Dermis microvascular lymphatic vessel endothelial cell (primary cell): ENCODE data around the gene SLC38A7. TPM values are rescaled to one million over a fixed set of nuclear protein-coding genes. Genes with fewer than 3 reads are reported as not detected.
A peak's percentile ranks its signal among the peaks of the same experiment; 100 is the strongest.
"Not testable (repeated sequence)": the region's sequence is repeated elsewhere in the genome, so short reads cannot be mapped to it uniquely, and the experiment has no call there.

Experiments used
- DNase-seq, 2 donors: peaks; one replicate each; pipeline versions ENCODE4 v3.0.0 to v3.0.0-alpha.2; 2010; ENCODE audit warnings: low read depth in 2 of 2
- total RNA-seq: library from RNA; depleted of rRNA; stranded (reverse); fragments of >200 nt; gene quantifications from 2 replicates; pipeline ENCODE4 v1.2.1, GENCODE V29; 2014

SLC38A7 gene
- total RNA-seq, 1 donor from 2014 or later: 20.9 TPM

DNA sequence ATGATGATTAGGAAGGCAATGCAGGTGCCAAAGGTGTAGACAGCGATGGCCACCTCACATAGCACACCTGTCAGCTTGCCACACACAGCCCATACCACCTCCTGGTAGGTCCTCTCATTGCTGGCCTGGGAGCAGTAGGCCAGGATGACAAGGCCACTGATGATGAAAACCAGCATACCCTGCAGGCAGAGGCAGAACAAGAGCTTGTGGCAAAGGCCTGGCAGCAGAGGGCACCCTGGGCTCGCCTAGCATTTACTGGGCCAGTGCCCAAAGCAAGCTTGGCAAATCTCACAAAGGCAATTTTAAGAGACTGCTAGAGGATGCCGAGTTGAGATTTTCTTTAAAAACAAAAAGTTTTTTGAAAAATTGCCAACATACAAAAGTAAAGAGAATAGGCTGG is 5.9 kb downstream of the SLC38A7 start:
- DNase-seq: peak in 1 of 2 donors; percentile 24

DNA sequence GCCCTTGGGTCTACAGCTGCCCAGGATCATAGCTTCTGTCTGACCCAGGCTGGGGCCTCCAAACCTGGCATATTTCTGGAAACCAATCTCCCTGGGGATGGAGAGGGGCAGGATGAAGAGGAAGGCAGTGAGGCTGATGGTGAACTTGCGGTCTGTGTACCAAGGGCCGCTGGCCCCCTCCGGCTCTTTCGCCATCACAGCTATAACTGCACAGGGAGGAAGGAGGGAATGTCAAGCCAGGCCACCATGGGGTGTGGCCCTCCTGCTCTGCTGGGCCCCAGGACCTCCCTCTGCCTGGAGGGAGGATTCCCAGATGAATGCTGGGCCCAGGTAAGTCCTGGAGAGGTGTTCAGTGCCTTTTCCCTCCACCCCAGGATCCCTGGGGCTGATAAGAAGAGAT is 6.3 kb downstream of the SLC38A7 start:
- no peak for DNase-seq

DNA sequence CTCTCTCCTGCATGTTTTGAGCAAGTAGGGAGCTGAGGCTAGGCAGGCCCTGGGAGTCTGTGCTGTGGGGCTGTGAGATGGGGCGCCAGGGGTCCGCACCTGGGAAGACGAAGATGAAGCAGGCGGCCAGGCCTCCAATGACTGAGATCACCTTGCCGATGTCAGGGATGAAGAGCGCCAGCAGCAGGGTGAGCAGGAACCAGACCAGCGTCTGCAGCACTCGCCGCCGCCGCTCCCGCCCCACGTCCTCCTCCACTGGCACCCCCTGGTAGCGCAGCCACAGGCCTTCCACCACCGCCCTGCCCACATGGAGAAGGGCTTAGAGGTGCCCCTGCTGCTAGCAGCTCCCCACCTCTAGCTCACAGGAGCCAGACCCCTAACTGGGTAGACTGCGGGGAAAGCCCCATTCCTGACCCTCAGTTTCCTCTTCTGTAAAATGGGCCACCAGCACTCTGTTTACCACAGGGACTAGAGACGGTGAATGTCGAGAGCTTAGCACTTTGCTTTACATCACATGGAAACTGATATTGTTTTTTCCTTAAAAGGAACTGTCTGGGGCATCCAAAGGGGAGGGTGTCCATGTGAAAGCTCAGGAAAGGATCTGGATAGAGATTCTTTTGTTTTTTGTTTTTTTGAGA is 13.5 kb downstream of the SLC38A7 start:
- DNase-seq: no peak

DNA sequence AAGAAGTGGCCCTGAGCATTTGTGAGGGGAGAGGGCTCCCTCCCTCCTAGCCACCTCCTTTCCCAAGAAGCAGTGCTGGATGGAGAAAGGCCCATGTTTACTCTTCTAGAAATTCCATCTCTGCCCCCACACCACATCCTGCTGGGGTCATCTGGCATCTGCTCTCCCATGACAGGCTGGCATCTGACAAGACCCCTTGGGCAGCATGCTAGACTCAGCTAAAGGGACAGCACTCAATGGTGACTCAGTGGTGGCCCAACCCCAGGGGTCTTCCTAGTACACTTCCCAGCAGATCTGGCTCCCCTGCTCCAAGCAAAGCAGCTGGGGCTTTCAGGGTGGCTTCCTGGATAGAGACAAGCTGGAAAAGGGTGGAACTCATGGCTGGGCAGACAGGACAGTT is 14.4 kb downstream of the SLC38A7 start:
- DNase-seq: no peak

DNA sequence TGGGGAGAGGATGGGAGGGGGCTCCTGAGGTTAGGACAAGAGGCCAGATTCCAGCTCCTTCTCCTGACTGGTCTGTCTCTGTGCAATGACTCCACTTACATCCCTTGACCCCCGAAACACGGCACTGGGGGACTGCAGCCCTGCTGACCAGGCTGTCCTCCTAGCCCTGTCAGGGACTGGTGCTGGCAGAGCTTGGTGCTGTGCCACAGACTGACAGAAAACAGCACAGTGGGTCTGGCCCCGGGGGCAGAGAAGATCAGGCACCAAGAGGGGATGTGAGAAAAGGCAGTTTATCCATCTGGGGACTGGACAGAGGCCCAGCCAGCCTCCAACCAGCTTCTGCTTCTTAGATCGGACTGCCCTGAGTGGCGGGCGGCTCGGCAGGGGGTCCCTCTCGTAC is 19.4 kb downstream of the SLC38A7 start:
- DNase-seq: no peak

DNA sequence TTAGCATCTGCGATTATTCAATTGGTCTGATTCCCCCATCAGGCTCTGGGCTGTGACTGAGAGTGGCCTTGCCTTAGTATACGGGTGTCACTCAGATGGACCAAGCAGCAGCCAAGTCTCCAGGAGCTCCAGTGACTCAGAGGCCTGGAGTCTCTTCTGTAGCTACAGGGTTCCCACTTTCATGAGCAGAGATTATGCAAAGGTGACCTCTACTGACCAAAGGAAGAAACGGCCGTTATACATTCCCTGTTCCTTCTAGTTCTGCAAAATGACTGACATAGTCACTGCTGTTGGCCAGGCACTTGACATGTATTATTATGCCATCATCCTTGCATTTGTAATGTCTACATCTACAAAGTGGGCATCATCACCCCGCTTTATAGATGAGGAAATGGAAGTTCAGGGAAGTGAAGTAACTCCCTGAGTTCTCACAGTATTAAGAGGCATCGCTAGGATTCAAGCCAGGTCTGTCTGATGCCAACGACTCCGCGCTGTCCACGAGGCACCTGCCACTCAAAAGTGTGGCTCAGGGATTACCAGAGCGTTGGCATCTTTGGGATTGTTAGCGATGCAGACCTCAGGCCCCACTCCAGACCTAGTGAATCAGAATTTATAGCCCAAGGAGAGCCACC is 23.3 kb downstream of the SLC38A7 start:
- peak; percentile 50 to 84 for DNase-seq

DNA sequence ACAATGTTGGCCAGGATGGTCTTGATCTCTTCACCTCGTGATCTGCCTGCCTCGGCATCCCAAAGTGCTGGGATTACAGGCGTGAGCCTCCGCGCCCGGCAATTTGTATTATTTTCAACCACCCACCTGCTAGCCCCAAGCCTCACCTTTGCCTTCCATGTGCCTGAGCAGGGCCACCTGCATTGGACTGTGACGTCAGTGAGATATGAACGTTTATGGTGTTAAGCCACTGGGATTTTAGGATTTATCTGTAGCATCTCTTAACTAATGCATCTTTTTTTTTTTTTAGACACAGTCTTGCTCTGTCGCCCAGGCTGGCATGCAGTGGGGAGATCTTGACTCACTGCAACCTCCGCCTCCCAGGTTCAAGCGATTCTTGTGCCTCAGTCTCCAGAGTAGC is 24.7 kb downstream of the SLC38A7 start:
- not testable (repeated sequence) for DNase-seq

DNA sequence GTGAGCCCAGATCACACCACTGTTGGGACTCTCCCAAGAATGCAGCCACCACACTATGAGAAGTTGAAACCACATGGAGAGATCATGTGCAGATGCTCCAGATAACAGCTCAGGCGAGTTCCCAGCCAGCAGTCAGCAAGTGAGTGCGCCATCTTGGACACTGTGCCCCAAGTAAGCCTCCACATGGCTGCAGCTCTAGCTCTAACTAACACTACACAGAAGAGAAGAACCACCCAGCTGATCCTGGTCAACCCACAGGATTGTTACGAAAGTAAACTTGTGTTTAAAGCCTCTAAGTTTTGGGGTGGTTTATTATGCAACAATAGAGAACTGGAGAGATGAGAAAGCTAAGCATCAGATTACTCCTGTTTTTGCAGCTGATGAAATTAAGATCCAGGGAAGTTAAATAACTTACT is 25.8 kb downstream of the SLC38A7 start:
- no peak for DNase-seq

DNA sequence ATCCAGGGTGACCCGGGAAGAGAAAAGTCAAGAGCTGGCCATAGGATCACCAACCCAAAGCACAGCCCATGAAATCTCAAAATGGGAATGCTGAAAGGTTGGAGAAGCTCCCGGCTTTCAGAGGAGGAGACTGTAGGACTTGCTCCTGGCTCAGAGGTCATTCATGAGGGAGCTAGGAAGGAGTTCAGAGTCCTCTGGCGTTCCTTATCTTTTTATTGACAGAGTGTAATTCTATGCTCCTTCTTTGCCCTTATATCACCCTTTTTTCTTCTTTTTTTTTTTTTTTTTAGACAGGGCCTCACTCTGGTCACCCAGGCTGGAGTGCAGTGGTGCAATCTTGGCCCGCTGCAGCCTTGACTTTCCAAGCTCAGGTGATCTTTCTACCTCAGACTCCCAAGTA is 27.7 kb downstream of the SLC38A7 start:
- no peak for DNase-seq

DNA sequence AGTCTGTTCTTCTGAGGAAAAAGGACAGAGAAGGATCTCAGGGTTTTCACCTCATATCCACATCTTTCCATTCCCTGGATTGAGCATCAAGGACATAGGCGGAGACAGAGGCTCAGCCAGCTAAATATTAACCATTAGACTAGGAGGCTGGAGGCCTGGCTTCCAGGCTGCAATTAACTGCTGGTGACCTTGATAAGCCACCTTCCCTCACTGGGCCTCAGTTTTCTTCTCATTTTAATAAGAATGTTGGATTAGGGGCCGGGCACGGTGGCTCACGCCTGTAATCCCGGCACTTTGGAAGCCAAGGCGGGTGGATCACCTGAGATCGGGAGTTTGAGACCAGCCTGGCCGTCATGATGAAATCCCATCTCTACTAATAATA is 29.4 kb downstream of the SLC38A7 start:
- DNase-seq: no peak

DNA sequence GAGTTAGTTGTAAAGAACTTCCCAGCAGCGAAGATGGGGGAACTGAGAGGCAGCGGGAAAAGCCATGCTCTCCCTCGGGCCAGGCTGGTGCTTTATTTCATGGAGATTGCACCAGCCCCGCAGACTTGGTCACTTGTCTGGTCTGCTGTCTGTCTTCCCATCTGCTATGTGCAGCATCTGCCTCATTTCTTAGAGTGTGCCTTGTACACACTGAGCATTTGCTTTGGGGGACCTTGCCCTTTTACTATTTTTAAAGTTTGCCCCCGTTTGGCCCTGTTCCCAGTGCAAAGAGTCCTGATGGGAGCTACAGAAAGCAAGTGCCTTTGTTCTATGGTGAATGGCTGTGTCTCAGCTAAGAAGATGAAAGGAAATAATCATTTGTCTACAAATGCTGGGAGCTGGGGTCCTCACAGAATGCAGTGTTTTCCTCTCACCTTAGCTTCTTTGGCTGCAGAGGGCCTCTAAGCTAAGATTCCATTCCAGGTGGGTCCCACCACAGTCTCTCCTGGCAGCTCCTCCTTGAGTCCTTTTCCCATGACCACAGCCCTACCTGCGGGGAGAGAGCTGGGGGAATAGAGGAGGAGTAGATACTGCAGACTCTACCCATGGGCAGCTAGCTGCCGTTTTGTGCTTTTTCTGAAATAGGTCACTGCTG is 29.9 kb downstream of the SLC38A7 start:
- DNase-seq: no peak

DNA sequence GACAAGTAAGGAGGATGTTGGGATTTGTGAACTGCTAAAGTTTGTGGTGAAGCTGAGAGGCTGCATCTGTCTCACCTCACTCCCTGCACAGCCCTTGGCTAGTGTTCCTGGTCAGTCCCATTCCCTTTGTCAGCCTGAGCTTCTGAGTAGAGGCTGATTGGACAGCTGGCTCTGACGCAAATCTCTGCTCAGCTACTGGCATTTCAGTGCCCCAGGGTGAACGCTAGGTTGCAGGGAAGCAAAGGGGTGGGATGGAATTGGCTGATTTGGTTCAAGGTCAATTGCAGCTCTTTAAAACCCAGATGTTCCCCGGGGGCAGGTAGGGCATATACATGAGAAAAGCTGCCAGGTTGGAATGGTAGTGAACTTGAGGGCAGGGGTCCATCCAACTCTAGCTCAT is 31.8 kb downstream of the SLC38A7 start:
- DNase-seq: peak in 1 of 2 donors; percentile 10

DNA sequence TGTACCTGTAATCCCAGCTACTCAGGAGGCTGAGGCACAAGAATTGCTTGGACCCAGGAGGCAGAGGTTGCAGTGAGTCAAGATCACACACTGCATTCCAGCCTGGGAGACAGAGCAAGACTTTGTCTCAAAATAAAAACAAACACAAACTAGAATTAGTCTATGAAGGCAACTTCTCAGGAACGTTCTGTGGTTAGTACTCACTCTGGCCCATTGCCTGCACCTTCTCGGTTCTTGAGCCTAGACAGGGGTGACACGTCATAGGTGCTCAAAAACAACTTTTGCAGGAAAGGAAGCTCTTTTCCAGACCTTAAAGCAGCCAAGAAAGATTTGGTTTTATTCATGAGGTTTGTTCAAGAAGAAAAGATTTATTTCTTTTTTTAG is 32.6 kb downstream of the SLC38A7 start:
- DNase-seq: no peak

DNA sequence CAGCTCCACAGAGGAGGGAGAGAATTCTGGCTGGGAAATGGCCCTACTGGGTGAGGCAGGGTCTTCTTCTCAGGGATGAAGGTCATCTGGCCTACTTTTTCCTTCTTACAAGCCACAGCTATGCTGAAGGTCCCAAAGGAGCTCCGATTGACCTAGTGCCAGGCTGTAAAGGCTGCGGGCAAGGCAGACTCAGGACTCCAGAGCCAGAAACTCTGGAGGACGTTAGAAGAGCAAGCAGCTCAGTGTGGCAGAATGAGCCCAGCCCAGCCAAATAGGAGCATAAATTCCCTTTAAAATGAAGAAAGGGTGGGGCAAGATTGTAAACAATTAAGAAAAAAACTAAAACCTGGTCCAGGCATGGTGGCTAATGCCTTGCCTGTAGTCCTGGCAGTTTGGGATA is 34.9 kb downstream of the SLC38A7 start:
- no peak for DNase-seq

DNA sequence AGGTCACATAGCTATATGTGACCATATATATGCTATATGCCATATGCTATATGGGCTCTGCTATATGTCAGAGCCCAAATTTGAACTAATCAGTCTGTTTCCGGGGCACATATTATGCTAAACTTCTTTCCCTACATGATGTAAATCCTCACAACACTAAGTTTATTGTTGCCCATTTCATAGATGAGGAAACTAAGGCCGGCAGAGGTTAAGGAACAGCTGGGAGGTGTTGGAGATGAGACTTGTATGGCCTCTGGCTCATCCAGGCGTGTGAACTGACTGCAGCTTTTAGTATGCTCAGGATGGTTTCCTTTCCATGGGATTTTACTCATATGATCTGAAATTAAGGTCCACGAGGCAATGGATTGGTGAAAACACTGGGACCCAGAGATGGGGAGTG is 37.5 kb downstream of the SLC38A7 start:
- no peak for DNase-seq

DNA sequence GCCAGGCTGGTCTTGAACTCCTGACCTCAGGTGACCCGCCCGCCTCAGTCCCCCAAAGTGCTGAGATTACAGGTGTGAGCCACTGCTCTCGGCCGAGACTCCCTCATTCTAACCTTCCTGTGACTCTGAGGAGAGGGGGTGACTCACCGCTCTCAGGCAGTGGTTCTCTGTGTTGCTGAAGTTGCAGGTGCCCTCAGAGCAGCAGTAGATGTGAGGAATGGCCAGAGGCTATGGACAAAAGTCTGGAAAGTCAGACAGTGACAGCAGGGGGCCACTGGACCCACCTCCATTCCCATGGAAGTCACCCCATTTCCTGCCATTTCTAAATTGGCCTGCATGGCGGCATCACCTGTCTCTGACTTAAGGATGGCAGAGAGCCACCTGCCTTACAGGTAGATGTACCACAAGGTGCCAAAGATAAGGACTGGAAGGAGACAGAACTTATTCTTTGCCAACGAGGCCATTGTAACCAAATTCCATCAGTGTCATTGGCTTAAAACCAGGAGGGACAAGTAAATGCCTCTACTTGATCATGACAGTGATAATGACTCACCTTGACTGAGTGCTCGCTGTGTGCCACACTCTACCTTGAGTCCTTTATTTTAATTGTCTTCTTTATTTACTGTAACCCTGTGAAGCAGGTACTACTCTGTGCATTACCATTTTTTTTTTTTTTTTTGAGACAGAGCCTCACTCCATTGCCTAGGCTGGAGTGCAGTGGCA is 39.6 kb downstream of the SLC38A7 start:
- no peak for DNase-seq

DNA sequence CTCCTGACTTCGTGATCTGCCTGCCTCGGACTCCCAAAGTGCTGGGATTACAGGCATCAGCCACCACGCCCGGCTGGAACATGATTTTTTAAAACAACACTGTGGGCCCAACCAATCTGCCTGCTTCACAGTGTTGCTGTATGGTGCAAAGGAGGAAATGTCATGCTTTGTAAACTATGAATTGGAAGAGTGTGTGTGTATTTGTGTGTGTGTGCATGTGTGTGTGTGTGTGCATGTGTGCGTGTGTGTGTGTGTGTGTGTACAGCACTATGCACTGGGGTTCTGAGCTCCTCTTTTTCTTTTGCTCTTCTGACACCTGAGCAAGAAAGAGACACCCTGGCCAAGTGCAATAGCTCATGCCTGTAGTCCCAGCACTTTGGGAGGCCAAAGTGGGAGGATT is 40.5 kb downstream of the SLC38A7 start:
- DNase-seq: no peak

DNA sequence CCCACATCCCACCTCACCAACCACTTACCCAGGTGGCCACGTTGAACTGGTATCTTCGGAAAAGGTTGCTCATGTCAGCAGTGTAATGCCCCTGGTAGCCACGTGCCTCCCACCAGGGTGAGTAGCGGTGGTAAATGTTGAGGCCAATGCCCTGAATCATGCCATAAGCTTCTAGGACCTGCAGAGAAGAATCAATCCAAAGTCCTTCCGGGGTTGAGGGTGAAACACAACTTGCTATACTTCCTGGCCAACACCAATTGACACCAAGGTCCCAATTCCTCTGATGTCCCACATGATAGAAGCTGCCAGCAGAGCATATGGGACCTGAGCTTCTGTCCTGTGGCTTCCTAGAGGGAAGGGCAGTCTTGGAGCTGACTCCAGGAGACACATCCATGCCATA is 43.6 kb downstream of the SLC38A7 start:
- DNase-seq: no peak

DNA sequence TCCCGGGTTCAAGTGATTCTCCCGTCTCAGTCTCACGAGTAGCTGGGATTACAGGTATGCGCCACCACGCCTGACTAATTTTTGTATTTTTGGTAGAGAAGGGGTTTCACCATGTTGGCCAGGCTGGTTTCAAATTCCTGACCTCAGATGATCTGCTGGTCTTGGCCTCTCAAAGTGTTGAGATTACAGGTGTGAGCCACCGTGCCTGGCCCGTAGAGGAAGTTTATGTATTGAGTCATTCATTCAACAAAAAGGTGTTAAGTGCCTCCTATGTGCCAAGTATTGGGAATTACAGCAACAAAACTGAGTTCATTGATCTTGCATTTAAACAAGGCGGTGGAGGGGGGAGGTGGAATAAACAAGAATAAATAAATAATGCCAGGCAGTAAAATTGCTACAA is 44.7 kb downstream of the SLC38A7 start:
- DNase-seq: no peak

DNA sequence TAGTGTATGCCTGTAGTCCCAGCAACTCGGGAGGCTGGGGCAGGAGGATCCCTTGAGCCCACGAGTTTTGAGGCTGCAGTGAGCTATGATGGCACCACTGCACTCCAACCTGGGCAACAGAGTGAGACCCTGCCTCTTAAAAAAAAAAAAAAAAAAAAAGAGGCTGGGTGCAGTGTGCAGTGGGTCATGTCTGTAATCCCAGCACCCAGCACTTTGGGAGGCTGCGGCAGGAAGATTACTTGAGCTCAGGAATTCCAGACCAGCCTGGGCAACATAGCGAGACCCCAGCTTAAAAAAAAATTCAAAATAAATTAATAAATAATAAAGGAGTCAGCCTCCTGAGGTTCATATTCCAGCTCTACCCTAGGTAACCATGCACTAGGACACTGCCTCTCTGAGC is 45.3 kb downstream of the SLC38A7 start:
- no peak for DNase-seq

DNA sequence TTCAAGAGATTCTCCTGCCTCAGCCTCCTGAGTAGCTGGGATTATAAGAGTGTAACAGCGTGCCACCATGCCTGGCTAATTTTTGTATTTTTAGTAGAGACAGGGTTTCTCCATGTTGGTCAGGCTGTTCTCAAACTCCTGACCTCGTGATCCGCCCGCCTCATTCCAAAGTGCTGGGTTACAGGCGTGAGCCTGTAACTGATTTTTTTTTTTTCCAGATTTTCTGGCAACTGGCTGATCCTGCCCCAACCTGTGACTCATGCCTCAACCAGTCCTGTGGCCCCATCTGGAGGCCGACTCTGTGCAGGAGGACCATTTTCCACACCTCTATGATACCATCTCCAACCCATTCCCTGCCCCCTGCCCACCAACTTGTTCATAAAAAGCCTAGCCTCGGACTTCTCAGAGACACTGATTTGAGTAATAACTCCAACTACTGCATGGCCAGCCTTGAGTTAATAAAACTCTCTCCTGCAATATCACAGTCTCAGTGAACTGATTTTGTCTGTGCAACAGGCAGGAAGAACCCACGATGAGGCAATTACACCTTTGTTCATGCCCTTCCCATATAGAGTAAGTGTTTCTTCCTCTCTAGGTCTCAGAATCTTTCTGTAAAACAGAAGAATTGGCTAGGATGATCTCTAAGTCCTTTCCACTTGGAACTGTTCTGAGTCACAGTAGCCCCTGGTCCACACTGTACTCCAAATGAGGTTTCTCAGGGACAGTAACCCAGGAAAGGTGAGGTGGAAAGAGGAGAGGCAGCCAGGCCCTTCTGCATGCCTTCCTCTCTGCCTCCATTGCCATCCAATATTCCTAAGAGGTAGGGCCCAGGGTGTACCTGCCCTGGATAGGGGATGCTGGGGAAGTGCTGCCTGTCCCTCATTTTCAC is 46.2 kb downstream of the SLC38A7 start:
- DNase-seq: peak in 1 of 2 donors; percentile 49
